GM15510 (cell line): ENCODE results near the gene FASTKD3.
A peak's percentile ranks its signal among the peaks of the same experiment; 100 is the strongest.

Experiments used
- POLR2A ChIP-seq: IDR thresholded peaks from 3 replicates; pipeline ENCODE4 v1.6.1; 2011; ENCODE audit warnings: borderline replicate concordance; ENCODE audit not compliant: insufficient read length; ENCODE audit errors: extremely low read depth

Gene FASTKD3, protein sequence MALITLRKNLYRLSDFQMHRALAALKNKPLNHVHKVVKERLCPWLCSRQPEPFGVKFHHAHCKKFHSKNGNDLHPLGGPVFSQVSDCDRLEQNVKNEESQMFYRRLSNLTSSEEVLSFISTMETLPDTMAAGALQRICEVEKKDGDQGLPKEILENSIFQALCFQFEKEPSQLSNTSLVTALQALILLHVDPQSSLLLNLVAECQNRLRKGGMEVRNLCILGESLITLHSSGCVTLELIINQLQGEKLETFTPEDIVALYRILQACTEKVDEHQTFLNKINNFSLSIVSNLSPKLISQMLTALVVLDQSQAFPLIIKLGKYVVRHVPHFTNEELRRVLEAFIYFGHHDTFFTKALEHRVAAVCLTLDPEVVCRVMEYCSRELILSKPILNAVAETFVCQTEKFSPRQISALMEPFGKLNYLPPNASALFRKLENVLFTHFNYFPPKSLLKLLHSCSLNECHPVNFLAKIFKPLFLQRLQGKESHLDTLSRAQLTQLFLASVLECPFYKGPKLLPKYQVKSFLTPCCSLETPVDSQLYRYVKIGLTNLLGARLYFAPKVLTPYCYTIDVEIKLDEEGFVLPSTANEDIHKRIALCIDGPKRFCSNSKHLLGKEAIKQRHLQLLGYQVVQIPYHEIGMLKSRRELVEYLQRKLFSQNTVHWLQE

DNA sequence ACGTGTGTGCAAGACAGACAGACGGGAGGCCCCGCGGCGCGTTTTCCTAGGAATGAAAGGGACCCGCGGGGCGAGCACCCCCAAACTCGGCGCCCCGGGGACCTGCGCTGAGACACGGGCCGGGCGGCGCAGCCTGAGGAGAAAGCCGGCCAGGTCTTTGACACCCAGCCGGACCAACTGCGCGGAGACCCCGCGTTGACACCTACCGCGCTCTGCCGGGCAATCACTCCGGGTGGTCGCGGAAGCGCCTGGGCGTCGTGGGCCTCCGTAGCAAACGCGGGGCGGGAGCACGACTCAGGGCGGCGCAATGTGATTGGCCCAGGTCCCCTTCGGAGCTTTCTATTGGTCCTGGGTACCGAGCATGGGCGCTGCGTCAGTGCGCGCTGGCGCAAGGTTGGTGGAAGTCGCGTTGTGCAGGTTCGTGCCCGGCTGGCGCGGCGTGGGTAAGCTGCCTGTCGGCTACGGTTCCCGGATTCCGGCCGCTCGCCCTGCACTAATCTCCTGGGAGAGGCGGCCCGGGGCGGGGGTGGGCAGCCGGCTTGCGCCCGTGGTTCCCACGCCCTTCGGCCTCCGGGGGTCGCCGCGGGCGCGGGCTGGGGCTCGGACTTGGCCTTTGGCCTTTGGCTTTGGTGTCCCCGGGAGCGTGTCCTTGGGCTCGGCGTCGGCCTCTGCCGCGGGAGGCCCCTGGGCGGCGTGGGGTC, at the start of gene FASTKD3, which contains the start of gene MTRR:
Gene FASTKD3 (minus strand): TSS at position 259 of the 701 bp plus-strand sequence. CDS start 948 bp downstream, outside the sequence.
Gene MTRR (plus strand): TSS at position 376 of the 701 bp plus-strand sequence. CDS start 1,647 bp downstream, outside the sequence.
- peak; percentile 91 for TF ChIP-seq POLR2A

DNA sequence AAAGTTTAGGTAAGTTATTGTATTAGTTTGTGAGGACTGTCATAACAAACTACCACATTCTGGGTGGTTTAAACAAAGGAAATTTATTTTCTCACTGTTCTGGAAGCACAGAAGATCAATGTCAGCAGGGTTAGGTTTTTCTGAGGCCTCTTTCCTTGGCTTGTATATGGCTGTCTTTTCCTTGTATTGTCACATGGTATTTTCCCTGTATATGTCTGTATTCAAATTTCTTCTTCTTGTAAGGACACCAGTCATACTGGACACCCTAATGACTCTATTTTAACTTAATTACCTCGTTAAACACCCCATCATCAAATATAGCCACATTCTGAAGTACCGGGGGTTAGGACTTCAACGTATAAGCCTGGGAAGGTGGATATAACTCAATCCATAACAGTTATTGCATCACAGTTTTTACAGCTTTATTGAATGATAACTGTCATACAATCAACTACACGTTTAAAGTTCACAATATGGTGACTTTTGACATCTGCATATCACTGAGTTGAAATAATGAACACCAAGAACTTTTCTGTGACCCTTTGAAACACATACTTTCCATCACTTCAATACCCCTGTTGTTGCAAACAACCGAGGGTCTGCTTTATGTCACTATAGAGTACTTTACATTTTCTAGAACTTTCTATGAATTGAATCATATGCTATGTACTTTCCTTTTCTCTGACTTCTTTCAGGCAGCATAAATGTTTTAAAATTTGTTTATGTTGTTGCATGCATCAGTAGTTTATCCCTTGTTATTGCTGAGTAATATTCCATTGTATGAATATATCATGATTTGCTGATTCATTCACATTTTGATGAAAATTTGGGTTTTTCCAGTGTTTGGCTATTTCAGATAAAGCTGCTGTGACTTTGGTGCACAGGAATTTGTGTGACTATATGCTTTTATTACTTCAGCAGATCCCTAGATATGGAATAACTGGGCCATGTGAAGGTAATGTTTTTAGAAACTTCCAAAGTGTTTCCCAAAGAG, 48.6 kb upstream of the FASTKD3 start:
- no peak for TF ChIP-seq POLR2A

DNA sequence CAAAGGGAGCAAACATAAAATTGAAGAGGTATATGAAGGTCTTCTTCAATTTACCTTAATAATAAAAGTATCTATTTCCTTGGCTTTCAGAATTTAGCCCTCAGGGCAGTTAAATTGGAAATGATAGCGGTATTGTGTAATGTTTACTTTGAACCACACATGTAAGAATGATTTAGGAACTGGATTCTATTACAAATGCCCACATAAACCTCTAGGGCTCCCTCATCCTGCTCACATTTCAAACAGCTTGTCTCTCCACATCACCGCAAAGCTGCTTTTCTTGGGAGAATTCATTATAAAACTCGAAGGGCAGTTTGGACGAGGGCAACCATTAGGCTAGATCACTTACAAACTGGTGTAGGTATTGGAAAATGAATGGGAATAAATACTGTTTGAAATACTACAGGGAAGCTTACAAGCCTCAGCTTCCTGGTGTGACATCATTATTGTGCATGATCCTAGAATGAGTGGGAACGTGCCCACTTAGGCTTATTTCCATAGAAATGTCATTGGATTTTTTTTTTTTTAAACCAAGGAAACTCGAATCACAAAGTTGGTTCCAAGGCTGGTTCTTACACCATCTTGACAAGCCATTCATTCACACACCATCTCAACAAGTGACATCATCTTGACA, 47.5 kb upstream of the FASTKD3 start:
- TF ChIP-seq POLR2A = no peak

DNA sequence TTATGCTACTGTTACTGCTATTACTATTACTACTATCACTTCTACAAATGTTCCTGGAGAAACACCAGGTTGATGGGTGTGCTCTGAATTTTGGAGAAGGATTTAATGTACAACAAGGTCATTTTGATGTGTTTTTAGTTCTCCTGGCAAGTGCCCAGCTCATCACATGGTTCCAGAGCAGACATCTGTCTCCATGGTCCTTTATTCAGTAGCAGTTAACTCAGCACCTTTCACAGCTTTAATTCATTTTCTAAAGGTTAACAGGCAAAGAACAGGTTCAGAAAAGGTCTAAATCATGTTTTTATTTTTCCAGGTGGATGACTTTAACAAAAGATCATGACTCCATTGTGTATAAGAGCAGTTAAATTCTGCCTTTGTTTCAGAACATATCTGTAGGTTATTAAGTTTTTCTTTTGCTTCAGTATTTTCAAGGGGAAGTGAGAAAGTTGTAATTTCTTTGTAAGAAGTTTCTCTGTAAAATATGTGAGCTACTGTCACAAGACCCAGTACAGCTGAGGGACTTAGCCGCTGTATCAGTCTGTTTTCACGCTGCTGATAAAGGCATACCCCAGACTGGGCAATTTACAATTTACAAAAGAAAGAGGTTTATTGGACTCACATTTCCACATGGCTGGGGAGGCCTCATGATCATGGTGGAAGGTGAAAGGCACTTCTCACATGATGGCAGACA, 42.1 kb upstream of the FASTKD3 start:
- TF ChIP-seq POLR2A = no peak

DNA sequence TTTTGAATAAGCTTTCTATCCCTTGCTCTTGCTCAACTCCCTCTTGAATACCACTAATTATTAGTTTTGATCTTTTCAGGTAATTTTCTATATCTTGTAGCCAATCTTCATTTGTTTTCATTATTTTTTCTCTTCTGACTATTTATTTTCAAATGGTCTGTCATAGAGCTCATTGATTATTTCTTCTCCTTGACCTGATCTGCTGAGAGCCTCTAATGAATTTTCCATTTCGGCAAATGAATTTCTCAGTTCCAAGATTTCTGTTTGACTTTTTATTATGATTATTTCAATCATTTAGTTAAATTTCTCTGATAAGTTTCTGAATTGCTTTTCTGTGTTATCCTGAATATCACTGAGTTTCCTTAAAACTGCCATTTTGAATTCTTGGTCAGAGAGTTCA, 39.5 kb upstream of the FASTKD3 start:
- no peak for TF ChIP-seq POLR2A

DNA sequence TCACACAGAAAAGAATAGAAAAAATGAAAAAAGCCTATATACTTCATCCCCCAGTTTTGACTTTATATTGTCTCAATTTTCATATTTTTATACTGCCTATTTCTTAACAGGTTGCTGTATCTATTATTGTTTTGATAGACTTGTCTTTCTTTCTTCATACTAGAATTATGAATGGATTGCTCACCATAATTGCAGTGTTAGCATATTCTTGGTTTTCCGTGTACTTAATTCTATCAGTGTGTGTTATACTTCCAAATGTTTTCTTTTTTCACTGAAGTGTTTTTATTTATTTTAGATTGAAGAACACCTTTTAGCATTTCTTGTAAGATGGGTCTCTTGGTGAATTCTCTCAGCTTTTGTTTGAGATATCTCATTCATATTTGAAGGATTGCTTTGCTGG, 38.8 kb upstream of the FASTKD3 start:
- TF ChIP-seq POLR2A = no peak

DNA sequence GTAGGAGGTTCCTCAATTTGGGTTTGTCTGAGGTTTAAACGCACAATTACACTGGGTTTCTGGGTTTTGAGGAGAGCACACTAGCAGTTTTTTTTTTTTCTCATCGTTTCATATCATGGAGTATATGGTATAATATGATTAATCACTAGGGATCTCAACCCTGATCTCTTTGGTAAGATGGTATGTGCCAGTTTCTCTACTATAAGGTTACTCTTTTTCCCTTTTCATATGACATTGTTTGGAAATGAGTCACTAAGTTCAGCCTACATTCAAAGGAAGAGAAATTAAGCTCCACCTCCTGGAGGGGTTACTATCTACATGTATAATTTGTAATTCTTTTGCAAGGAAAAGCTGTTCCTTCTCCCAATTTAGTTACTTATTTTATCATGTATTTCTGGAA, 35.3 kb upstream of the FASTKD3 start:
- TF ChIP-seq POLR2A = no peak

DNA sequence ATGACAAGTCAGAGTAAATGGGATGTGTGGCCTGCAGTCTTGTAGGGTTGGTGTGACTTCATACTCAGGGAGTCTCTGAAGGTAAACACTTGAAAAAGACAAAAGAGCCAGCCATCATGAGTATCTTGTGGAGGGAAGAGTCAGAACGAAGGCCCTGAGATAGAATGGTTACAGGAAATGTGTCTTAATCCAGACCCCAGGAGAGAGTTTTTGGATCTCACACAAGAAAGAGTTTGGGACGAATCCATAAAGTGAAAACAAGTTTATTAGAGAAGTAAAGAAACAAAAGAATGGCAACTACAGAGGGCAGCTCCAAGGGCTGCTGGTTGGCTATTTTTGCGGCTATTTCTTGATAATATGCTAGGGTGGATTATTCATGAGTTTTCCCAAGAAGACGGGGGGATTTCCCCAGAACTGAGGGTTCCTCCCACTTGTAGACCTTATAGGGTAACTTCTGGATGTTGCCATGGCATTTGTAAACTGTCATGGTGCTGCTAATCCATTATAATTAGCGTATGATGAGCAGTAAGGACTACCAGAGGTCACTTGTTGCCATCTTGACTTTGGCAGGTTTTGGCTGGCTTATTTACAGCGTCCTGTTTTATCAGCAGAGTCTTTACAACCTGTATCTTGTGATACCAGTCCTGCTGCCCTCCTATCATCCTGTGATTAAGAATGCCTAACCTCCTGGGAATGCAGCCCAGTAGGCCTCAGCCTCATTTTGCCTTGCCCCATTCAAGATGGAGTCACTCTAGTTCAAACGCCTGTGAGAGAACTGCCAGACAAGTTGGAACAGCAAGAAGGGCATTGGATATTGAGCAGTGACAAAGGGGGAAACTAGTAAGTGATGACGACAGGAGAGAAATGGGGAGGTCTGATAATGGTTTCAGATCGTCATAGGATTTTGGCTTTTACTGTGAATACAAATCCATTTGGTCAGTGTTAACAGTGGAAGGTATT, 34.1 kb upstream of the FASTKD3 start:
- TF ChIP-seq POLR2A = no peak

DNA sequence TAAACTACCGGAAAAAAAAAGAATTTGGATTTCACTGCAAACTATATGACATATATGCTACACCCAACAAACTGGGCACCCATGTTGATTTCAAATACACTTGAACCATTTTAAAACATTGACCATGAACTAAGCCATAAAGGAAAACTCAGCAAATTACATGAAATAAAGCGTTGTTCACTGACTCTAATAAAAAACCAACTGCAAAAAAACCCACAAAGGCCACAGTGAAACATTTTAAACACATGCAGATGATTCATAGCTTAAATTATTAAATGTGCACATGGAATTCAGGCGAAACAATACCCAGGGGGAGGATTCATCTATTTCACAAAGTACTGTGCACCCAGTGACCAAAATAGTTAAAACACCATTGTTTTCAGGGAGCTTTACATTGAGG, 33.4 kb upstream of the FASTKD3 start:
- TF ChIP-seq POLR2A = no peak

DNA sequence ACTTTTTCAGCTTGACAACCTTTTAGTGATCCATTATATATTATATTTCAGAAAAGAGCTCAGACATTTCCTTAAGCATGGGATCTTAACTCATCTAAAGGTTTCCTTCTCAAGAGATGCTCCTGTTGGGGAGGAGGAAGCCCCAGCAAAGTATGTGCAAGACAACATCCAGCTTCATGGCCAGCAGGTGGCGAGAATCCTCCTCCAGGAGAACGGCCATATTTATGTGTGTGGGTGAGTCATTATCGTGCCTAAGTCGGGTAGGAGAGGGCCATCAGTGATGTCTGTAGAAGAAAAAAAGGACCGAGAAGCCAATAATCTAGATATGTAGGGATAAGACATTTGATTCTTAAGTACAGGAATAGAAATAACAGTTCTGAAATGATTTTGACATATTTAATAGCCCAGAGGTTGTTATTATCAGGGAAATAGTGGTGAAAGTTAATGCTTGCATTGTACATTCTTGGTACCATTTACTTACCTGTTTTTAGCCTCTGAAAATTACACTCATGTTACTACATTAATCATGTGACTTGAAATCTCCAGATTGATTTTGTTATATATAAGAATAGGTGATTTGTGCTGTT, 28.3 kb upstream of the FASTKD3 start:
- TF ChIP-seq POLR2A = no peak

DNA sequence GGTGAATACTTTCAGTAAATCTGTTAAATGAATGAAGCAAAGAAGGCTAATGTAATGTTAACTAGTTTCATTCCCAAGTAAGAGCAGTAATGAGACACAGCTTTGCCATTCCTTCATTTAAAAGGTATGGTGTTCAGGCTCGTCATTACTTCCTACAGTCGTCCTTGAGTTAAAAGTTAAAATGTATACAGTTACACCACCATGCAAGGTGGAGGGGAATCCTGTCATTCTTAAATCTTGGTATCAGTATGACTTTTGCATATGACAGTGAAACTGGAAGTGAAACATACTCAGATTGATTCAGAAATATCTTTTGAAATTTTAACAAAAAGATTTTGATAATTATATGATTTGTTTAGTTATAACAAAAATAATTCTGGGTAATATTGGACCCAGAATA, 26.0 kb upstream of the FASTKD3 start:
- TF ChIP-seq POLR2A = no peak

DNA sequence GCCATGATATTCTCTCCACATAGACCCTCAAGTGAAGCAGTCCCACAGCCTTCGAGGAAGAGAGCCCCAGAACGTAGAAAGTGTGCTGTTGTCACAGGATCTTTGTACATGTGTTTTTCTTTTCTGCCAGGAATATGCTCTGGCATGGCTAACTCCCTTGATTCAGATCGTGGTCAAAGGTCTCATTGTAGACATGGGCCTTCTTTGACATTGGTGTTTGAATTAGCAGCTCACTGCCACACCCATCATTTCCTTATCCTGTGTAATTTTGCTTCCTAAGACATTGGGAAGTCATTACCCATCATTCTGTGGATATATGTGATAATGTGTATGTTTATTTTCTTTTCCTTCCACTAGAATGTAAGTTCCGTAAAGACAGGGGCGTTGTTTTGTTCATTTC, 25.6 kb upstream of the FASTKD3 start:
- TF ChIP-seq POLR2A = no peak
